Tibial artery (tissue), 4 donors: ENCODE measurements around the gene FUT9.

ENCODE experiments used
- DNase-seq, 2 donors: peaks; one replicate each; pipeline ENCODE4 v3.0.0-alpha.2; 2019
- H3K27ac ChIP-seq, 2 donors: fragments of 200-600 bp; sonication (generic) in 1 of 2; 1 replicate in 1 of 2; 2 replicates in 1 of 2; pipeline ENCODE4 v1.5.1; 2018 to 2019; ENCODE audit warnings: mild to moderate bottlenecking in 1 of 2
- H3K27me3 ChIP-seq, 2 donors: fragments of 200-600 bp; sonication (generic) in 1 of 2; one replicate each; pipeline versions ENCODE4 v1.5.1 to v1.6.0; 2016 to 2019
- H3K36me3 ChIP-seq, 3 donors: fragments of 200-600 bp; sonication (generic) in 2 of 3; one replicate each; pipeline ENCODE4 v1.5.1; 2016 to 2019; ENCODE audit warnings: mild to moderate bottlenecking in 2 of 3
- H3K4me1 ChIP-seq, 4 donors: fragments of 200-600 bp; sonication (generic) in 2 of 4; 1 replicate in 3 of 4; 2 replicates in 1 of 4; pipeline ENCODE4 v1.5.1; 2016 to 2019
- H3K4me3 ChIP-seq, 2 donors: fragments of 200-600 bp; sonication (generic) in 1 of 2; 1 replicate in 1 of 2; 2 replicates in 1 of 2; pipeline ENCODE4 v1.5.1; 2018 to 2019; ENCODE audit warnings: mild to moderate bottlenecking in 2 of 2
- H3K9me3 ChIP-seq, 3 donors: fragments of 200-600 bp; sonication (generic) in 1 of 3; one replicate each; pipeline ENCODE4 v1.5.1; 2016 to 2019
- CTCF ChIP-seq, 2 experiments: fragments of 200-600 bp in 1 of 2; fragments of 450-650 bp in 1 of 2; IDR thresholded peaks; one replicate each; pipeline ENCODE4 v1.5.1; 2017 to 2019; ENCODE audit warnings: antibody characterized with exemption in 2 of 2, mild to moderate bottlenecking in 1 of 2, moderate library complexity in 1 of 2
- intact Hi-C: fragments of 100-400 bp; cut with DNase I; formaldehyde crosslinking; loops from one replicate; pipeline ENCODE4 v1.15.0; 2023; ENCODE audit warnings: low total_unique reads

The FUT9 gene

GRCh38 chr6:96227135-96227534 is 211.4 kb downstream of the FUT9 start:
- Histone ChIP-seq H3K4me1 (no peaks in the 10 kb centered on the region), H3K4me3 (no peak overlapping the region), H3K36me3 (no peaks in the 10 kb centered on the region), H3K9me3 (no peaks in the 10 kb centered on the region), H3K27ac (no peak overlapping the region), H3K27me3 (no peaks in the 10 kb centered on the region)
- DNase-seq, result no peak
- no peak for TF ChIP-seq CTCF (IDR thresholded peaks at IDR 0.05)
- intact Hi-C loops, result no loop called here

- intact Hi-C loops, result no loop called here
- Histone ChIP-seq H3K27me3 (no peaks in the 10 kb centered on the region), H3K4me3 (no peak overlapping the region), H3K4me1 (no peaks in the 10 kb centered on the region), H3K36me3 (no peaks in the 10 kb centered on the region), H3K9me3 (no peaks in the 10 kb centered on the region), H3K27ac (no peak overlapping the region)
- no peak for TF ChIP-seq CTCF (IDR thresholded peaks at IDR 0.05)
- no peak for DNase-seq
Observed at GRCh38 chr6:96234444-96234843, 218.7 kb downstream of the FUT9 start.

- Histone ChIP-seq H3K4me3 (no peak overlapping the region), H3K27ac (no peak overlapping the region), H3K4me1 (no peaks in the 10 kb centered on the region), H3K36me3 (no peaks in the 10 kb centered on the region), H3K9me3 (no peaks in the 10 kb centered on the region), H3K27me3 (no peaks in the 10 kb centered on the region)
- DNase-seq, result no peak
- no peak for TF ChIP-seq CTCF (IDR thresholded peaks at IDR 0.05)
- intact Hi-C loops, result no loop called here
Observed at GRCh38 chr6:96235927-96236326, 220.2 kb downstream of the FUT9 start.

- Histone ChIP-seq H3K36me3 (no peaks in the 10 kb centered on the region), H3K4me1 (no peaks in the 10 kb centered on the region), H3K4me3 (no peak overlapping the region), H3K27ac (no peak overlapping the region), H3K27me3 (no peaks in the 10 kb centered on the region), H3K9me3 (no peaks in the 10 kb centered on the region)
- intact Hi-C loops, result no loop called here
- TF ChIP-seq CTCF (IDR thresholded peaks at IDR 0.05), result no peak
- DNase-seq, result no peak
Observed at GRCh38 chr6:96236471-96236870, 220.7 kb downstream of the FUT9 start.

- no peaks in the 10 kb centered on the region for H3K9me3 ChIP-seq
- H3K27ac ChIP-seq, result no peak overlapping the region
Observed at GRCh38 chr6:96237638-96238347, 222.0 kb downstream of the FUT9 start.

More at GRCh38 chr6:96237638-96238347, 222.0 kb downstream of the FUT9 start:
- no peak for TF ChIP-seq CTCF (IDR thresholded peaks at IDR 0.05)
- no peaks in the 10 kb centered on the region for H3K4me1 ChIP-seq
- no peak for DNase-seq
- no peaks in the 10 kb centered on the region for H3K27me3 ChIP-seq
- no peak overlapping the region for H3K4me3 ChIP-seq
- no peaks in the 10 kb centered on the region for H3K36me3 ChIP-seq
- intact Hi-C loops, result no loop called here
